GM10248 (cell line): Measurements from ENCODE around the gene FOXI2.

Experiments used
- CTCF ChIA-PET: fragments of 300-600 bp; sonication (Branson Sonifier 250); formaldehyde crosslinking; extraction: SDS; loops from one replicate; lab custom pipeline; 2021; ENCODE audit warnings: antibody characterized with exemption; lab: Yijun Ruan, JAX
- POLR2A ChIA-PET: fragments of 350-650 bp; sonication (Branson Sonifier 250); formaldehyde crosslinking; extraction: SDS; loops from one replicate; lab custom pipeline; 2020; ENCODE audit warnings: antibody characterized with exemption; lab: Yijun Ruan, JAX
- DNase-seq: peaks from one replicate; pipeline ENCODE4 v3.0.0; 2012; ENCODE audit errors: extremely low spot score
- TF ChIP-seq, protein P1 (sequence below): IDR thresholded peaks from 2 replicates; pipeline ENCODE4 v1.5.1; 2012; ENCODE audit warnings: mild to moderate bottlenecking, low read depth; ENCODE audit errors: extremely low read depth, missing control alignments, control extremely low read depth

FOXI2 gene

DNA sequence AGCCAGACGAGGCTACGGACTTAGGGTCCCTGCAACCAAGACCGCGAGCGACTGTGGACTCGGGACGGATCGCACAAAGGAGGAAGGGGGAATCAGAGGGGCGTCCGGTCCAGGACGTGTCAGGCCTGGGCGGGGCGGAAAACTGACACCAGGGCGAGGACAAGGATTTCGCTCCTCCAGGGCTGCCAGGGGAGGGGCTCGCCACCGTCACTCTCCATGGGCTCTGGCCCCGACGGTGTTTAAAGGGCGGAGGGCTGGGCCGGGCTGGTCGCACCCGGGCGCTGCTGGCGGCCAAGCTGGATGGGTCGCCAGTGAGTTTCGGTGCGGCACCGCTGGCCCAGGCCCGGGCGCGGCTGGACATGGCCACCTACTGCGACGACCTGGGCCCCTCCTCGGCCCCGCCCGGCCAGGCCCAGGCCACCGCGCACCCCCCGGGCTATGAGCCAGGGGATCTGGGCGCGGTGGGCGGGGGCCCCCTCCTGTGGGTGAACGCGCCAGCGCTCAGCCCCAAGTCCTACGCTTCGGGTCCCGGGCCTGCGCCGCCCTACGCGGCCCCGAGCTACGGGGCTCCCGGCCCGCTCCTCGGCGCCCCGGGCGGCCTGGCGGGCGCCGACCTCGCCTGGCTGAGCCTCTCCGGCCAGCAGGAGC lies at the start of gene FOXI2:
FOXI2 (plus strand) TSS at position 271 of the 648 bp plus-strand sequence; CDS start at position 360, 89 bp downstream.
- CTCF ChIA-PET = no interaction called here
- no peak for DNase-seq
- TF ChIP-seq, protein P1, sequence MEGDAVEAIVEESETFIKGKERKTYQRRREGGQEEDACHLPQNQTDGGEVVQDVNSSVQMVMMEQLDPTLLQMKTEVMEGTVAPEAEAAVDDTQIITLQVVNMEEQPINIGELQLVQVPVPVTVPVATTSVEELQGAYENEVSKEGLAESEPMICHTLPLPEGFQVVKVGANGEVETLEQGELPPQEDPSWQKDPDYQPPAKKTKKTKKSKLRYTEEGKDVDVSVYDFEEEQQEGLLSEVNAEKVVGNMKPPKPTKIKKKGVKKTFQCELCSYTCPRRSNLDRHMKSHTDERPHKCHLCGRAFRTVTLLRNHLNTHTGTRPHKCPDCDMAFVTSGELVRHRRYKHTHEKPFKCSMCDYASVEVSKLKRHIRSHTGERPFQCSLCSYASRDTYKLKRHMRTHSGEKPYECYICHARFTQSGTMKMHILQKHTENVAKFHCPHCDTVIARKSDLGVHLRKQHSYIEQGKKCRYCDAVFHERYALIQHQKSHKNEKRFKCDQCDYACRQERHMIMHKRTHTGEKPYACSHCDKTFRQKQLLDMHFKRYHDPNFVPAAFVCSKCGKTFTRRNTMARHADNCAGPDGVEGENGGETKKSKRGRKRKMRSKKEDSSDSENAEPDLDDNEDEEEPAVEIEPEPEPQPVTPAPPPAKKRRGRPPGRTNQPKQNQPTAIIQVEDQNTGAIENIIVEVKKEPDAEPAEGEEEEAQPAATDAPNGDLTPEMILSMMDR = no peak
- POLR2A ChIA-PET = no interaction called here

DNA sequence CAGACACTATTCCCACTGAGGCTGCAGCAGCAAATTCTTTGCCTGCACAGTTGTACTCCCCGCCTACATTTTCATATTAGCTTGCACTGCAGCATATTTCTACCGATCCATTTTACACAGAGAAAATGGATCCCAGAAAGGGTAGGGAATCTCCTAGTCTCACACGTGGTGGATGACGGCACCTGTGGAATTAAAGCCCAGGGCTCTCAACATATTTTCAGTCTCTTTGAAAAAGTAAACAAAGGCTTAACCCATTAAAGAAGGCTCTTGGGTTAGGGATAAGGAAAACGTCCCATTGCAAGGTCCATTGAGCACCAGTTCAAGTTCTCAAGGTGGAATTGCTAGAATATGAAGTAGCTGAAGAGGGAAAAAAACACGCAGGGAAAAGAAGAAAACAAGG lies 49.4 kb upstream of the FOXI2 start:
- POLR2A ChIA-PET = no interaction called here
- TF ChIP-seq, protein P1 = no peak
- DNase-seq = no peak
- CTCF ChIA-PET = interaction anchor here (1.3 kb wide), 1 partner anchor 9 kb away, joined by 4 read pairs; no protein-coding TSS in a partner anchor

DNA sequence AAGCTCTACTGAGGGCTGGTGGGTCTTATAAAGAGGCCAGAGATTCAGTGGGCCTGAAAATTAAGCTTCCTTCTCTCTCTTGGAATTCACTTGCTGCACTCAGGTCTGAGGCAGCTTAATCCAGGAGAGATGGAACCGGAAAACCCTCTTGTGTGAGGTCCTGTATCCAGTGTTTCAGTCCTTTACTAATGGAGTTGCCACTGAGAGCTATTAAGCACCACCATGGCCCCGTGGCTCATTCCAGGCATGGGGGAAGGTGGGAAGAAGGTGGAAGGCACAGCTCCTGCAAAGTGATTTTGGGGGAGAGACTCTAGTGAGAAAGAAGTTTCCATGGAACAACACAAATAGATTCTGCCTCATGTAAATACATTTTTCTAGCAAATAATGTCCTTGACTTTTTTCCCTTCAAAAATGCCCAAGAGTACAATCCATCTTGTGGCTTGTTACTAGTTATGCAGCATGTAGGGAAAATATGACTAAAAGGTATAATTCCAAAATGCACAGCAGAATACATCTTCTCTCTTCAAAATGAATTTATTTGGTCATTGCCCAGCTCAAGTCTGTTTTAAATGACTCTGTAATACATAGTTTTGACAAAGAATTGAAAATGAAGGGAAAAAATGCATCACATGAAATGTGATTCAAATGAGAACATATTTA lies 46.7 kb upstream of the FOXI2 start:
- no peak for DNase-seq
- POLR2A ChIA-PET = no interaction called here
- CTCF ChIA-PET = no interaction called here
- TF ChIP-seq, protein P1 = no peak

DNA sequence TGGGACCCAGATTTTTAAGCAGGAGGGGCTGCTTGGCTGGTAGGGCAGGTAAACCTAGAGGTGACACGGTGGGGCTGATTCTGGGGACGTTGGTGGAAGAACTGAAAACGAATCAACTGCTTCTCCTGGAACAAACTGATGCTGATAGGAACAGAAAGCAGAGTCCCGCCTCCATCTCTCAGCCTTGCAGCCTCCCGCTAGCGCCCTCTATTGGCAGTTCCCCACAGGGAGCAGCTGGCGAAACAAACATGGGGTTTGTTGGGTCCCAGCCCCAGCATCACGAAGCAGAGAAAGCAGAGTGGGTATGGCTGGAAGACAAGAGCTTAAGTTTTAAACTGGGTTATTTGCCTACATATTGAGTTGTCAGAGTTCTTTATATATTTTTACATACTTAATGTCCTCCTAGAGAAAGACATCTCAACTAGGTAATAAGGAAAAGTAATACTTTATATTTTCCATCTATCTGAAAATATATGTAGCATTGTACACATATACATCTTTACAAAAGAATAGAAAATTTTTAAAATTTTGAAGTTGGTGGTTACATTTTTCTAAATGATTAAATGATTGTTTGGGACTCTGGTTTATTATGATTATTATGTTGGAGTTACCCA lies 42.3 kb upstream of the FOXI2 start:
- peak; percentile 33 for DNase-seq
- CTCF ChIA-PET = interaction anchor here (0.8 to 1.9 kb wide), 4 partner anchors 9 to 318 kb away, joined by 3 to 7 read pairs (median 4); no protein-coding TSS in a partner anchor
- POLR2A ChIA-PET = no interaction called here
- TF ChIP-seq, protein P1 = peak; percentile 34

DNA sequence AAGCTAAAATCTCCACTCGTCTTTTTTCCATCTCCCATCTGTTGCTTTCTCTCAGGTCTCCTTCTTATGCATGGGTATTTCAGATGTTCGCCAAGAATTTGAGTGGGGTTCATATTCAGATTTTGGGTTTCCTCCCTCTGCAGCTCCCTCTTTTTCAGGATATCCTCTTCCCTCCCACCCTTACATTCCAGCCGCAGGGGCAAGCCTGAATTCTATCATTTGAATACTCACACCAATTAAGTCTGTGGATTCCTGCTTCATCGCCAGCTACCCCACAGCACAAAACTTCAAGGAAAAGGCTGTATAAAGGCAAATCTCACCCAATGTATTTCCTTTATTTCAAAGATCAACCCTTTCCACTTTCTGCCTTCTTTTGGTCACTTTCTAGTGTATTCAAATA lies 41.6 kb upstream of the FOXI2 start:
- CTCF ChIA-PET = interaction anchor here (1.4 to 1.9 kb wide), 2 partner anchors 9 to 11 kb away, joined by 4 to 7 read pairs; no protein-coding TSS in a partner anchor
- DNase-seq = no peak
- POLR2A ChIA-PET = no interaction called here
- TF ChIP-seq, protein P1 = no peak

DNA sequence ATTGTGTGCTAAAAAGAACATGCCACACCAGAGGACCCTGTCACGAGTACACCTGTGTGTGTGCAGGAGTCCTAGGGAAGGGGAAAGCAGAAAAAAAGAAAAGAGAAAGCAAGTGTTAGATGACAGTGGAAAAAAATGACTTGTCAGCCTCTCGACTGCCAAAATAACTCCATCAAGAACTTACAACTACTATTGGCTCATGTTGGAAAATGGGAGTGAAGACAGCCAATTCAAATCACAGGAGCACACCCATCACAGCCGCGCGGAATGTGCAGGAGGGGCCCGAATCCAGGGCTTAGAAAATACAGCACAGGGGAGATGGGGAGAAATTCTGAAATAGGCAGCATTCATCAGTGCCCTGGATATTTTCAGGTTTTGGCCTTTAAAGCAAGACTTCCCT lies 38.1 kb upstream of the FOXI2 start:
- no peak for DNase-seq
- POLR2A ChIA-PET = no interaction called here
- CTCF ChIA-PET = no interaction called here
- TF ChIP-seq, protein P1 = no peak
